Osteoblast (primary cell): ENCODE results near the gene CD93. TPM values are rescaled to one million over a fixed set of nuclear protein-coding genes. Genes with fewer than 3 reads are reported as not detected.

Experiments
- DNase-seq: peaks from one replicate; pipeline ENCODE4 v3.0.0; 2011; ENCODE audit warnings: low spot score, mixed read lengths; ENCODE audit not compliant: insufficient read length; ENCODE audit errors: missing footprints
- H2AFZ ChIP-seq: 2 replicates; pipeline ENCODE4 v1.6.0; 2011; ENCODE audit warnings: mild to moderate bottlenecking, low read length
- H3K27ac ChIP-seq: 2 replicates; pipeline ENCODE4 v1.5.1; 2011; ENCODE audit warnings: mild to moderate bottlenecking, low read depth, low read length, moderate library complexity
- H3K27me3 ChIP-seq: 2 replicates; pipeline ENCODE4 v1.6.0; 2012; ENCODE audit warnings: mild to moderate bottlenecking, control low read depth, inconsistent platforms, low read length, moderate library complexity; ENCODE audit not compliant: insufficient read depth
- H3K36me3 ChIP-seq: 2 replicates; pipeline ENCODE4 v1.5.1; 2011; ENCODE audit warnings: mild to moderate bottlenecking, low read length, control low read depth, moderate library complexity; ENCODE audit not compliant: insufficient read depth
- H3K4me1 ChIP-seq: 2 replicates; pipeline ENCODE4 v1.5.1; 2011; ENCODE audit warnings: mild to moderate bottlenecking, low read length, control low read depth, moderate library complexity; ENCODE audit not compliant: insufficient read depth
- H3K4me2 ChIP-seq: 2 replicates; pipeline ENCODE4 v1.6.0; 2011; ENCODE audit warnings: mild to moderate bottlenecking, low read length; ENCODE audit not compliant: insufficient read depth
- H3K4me3 ChIP-seq: fragments of 200-600 bp; sonication (generic); 3 replicates; pipeline ENCODE4 v1.5.1; 2012; ENCODE audit warnings: mild to moderate bottlenecking, low read length, inconsistent platforms; ENCODE audit not compliant: insufficient read depth
- H3K79me2 ChIP-seq: 2 replicates; pipeline ENCODE4 v1.6.0; 2012; ENCODE audit warnings: mild to moderate bottlenecking, low read length, control low read depth, inconsistent platforms; ENCODE audit not compliant: insufficient read depth
- H3K9me3 ChIP-seq: 2 replicates; pipeline ENCODE4 v1.5.1; 2011; ENCODE audit warnings: low read depth, low read length, control low read depth
- H4K20me1 ChIP-seq: 2 replicates; pipeline ENCODE4 v1.6.0; 2012; ENCODE audit warnings: mild to moderate bottlenecking, low read length, control low read depth; ENCODE audit not compliant: insufficient read depth
- total RNA-seq: library from RNA; depleted of rRNA; stranded (reverse); fragments of >200 nt; gene quantifications from 2 replicates; pipeline ENCODE4 v1.2.3, GENCODE V29; 2012
- TF ChIP-seq, protein P1 (sequence below): IDR thresholded peaks from 2 replicates; pipeline ENCODE4 v1.5.1; 2011; ENCODE audit warnings: mild to moderate bottlenecking, low read depth, low read length, moderate library complexity; ENCODE audit errors: extremely low read depth

The CD93 gene
- total RNA-seq, 1 donor: not detected

GRCh38 chr20:23062632-23063031 lies 23.5 kb downstream of the CD93 start:
- H3K36me3 ChIP-seq: no peaks in the 10 kb centered on the region
- H3K27me3 ChIP-seq: no peaks in the 10 kb centered on the region
- no peak for DNase-seq
- H4K20me1 ChIP-seq: no peaks in the 10 kb centered on the region
- H3K4me3 ChIP-seq: no peak overlapping the region
- H3K4me2 ChIP-seq: no peak overlapping the region
- no peaks in the 10 kb centered on the region for H3K79me2 ChIP-seq
- TF ChIP-seq, protein P1, sequence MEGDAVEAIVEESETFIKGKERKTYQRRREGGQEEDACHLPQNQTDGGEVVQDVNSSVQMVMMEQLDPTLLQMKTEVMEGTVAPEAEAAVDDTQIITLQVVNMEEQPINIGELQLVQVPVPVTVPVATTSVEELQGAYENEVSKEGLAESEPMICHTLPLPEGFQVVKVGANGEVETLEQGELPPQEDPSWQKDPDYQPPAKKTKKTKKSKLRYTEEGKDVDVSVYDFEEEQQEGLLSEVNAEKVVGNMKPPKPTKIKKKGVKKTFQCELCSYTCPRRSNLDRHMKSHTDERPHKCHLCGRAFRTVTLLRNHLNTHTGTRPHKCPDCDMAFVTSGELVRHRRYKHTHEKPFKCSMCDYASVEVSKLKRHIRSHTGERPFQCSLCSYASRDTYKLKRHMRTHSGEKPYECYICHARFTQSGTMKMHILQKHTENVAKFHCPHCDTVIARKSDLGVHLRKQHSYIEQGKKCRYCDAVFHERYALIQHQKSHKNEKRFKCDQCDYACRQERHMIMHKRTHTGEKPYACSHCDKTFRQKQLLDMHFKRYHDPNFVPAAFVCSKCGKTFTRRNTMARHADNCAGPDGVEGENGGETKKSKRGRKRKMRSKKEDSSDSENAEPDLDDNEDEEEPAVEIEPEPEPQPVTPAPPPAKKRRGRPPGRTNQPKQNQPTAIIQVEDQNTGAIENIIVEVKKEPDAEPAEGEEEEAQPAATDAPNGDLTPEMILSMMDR: no peak
- H3K27ac ChIP-seq: no peak overlapping the region
- H3K4me1 ChIP-seq: peaks cover 16% of the 10 kb centered on the region
- H3K9me3 ChIP-seq: no peaks in the 10 kb centered on the region
- H2AFZ ChIP-seq: no peak overlapping the region

GRCh38 chr20:23061734-23062561 lies 24.2 kb downstream of the CD93 start:
- Histone ChIP-seq H3K4me3 (no peak overlapping the region), H3K36me3 (no peaks in the 10 kb centered on the region), H3K4me2 (no peak overlapping the region), H3K27ac (peak overlapping the region; percentile 50), H4K20me1 (no peaks in the 10 kb centered on the region), H2AFZ (peak overlapping the region; percentile 58), H3K27me3 (no peaks in the 10 kb centered on the region), H3K9me3 (no peaks in the 10 kb centered on the region), H3K79me2 (no peaks in the 10 kb centered on the region), H3K4me1 (peaks cover 16% of the 10 kb centered on the region)
- TF ChIP-seq, protein P1: peak; percentile 77
- DNase-seq: no peak

DNA sequence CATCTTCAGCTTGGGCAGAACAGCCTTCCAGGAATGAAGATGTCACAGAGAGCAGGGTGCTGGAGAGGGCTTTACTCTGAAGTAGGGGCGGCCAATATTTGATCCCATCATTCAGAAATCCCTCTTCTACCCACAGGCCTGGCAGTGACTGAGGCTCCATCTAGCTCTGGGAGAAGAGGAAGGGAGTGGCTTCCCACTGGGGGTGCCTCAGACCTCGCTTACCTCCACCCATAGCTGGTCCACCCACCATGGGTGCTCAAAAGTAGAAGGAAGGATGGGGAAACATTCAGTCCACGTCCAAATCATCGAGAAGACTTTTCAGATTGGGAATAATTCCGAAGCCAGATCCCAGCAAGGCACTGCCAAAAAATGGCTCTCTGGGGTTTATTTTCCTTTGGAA lies 24.9 kb downstream of the CD93 start:
- TF ChIP-seq, protein P1: no peak
- Histone ChIP-seq H3K9me3 (no peaks in the 10 kb centered on the region), H3K4me1 (peaks cover 16% of the 10 kb centered on the region), H4K20me1 (no peaks in the 10 kb centered on the region), H3K4me2 (no peak overlapping the region), H3K27ac (peak overlapping the region; percentile 50), H2AFZ (peak overlapping the region; percentile 58), H3K27me3 (no peaks in the 10 kb centered on the region), H3K79me2 (no peaks in the 10 kb centered on the region), H3K36me3 (no peaks in the 10 kb centered on the region), H3K4me3 (no peak overlapping the region)
- DNase-seq: no peak

GRCh38 chr20:23060629-23061028 lies 25.5 kb downstream of the CD93 start:
- no peak for DNase-seq
- no peak overlapping the region for H3K27ac ChIP-seq
- TF ChIP-seq, protein P1: no peak
- no peaks in the 10 kb centered on the region for H3K27me3 ChIP-seq
- H3K4me1 ChIP-seq: peaks cover 16% of the 10 kb centered on the region
- H4K20me1 ChIP-seq: no peaks in the 10 kb centered on the region
- H2AFZ ChIP-seq: no peak overlapping the region
- no peak overlapping the region for H3K4me3 ChIP-seq
- H3K79me2 ChIP-seq: no peaks in the 10 kb centered on the region
- no peaks in the 10 kb centered on the region for H3K9me3 ChIP-seq
- no peak overlapping the region for H3K4me2 ChIP-seq
- no peaks in the 10 kb centered on the region for H3K36me3 ChIP-seq
